Karpas-422 (cell line): ENCODE results near the gene SCGB1D1. TPM values are rescaled to one million over a fixed set of nuclear protein-coding genes. Genes with fewer than 3 reads are reported as not detected.

ENCODE experiments used
- DNase-seq: peaks from one replicate; pipeline ENCODE4 v3.0.0-alpha.2; 2015
- H2AFZ ChIP-seq: fragments of 200-600 bp; sonication (generic); 2 replicates; pipeline ENCODE4 v1.6.1; 2014; ENCODE audit warnings: antibody characterized with exemption, low read length, mixed read lengths
- H3K27ac ChIP-seq: fragments of 200-600 bp; sonication (generic); 2 replicates; pipeline ENCODE4 v1.5.1; 2014; ENCODE audit warnings: mild to moderate bottlenecking, low read length, moderate library complexity
- H3K27me3 ChIP-seq: fragments of 200-600 bp; sonication (generic); 2 replicates; pipeline ENCODE4 v1.6.1; 2014; ENCODE audit warnings: low read length, mixed read lengths
- H3K36me3 ChIP-seq: fragments of 200-600 bp; sonication (generic); 2 replicates; pipeline ENCODE4 v1.6.1; 2014; ENCODE audit warnings: low read length, mixed read lengths; ENCODE audit not compliant: insufficient read depth
- H3K4me1 ChIP-seq: fragments of 200-600 bp; sonication (generic); 2 replicates; pipeline ENCODE4 v1.6.1; 2014; ENCODE audit warnings: mild to moderate bottlenecking, low read length, mixed read lengths
- H3K4me2 ChIP-seq: fragments of 200-600 bp; sonication (generic); 2 replicates; pipeline ENCODE4 v1.6.1; 2014; ENCODE audit warnings: low read length, low read depth, mild to moderate bottlenecking; ENCODE audit not compliant: poor library complexity, severe bottlenecking
- H3K4me3 ChIP-seq: fragments of 200-600 bp; sonication (generic); 2 replicates; pipeline ENCODE4 v1.5.1; 2014; ENCODE audit warnings: mild to moderate bottlenecking, antibody characterized with exemption, low read length, mixed read lengths
- H3K79me2 ChIP-seq: fragments of 200-600 bp; sonication (generic); 2 replicates; pipeline ENCODE4 v1.6.1; 2014; ENCODE audit warnings: mild to moderate bottlenecking, low read length, mixed read lengths
- H3K9ac ChIP-seq: fragments of 200-600 bp; sonication (generic); 2 replicates; pipeline ENCODE4 v1.6.0; 2014; ENCODE audit warnings: low read length
- H3K9me2 ChIP-seq: fragments of 200-600 bp; sonication (generic), shearing (Covaris generic); replicated peaks from 2 replicates; pipeline ENCODE4 v1.6.0; 2014; ENCODE audit warnings: mild to moderate bottlenecking, low read length, moderate library complexity; ENCODE audit not compliant: insufficient read depth
- H3K9me3 ChIP-seq: fragments of 300-700, 200-600 bp; sonication (generic); 2 replicates; pipeline ENCODE4 v1.6.1; 2014; ENCODE audit warnings: low read length, mixed read lengths
- H4K20me1 ChIP-seq: fragments of 200-600 bp; sonication (generic); 2 replicates; pipeline ENCODE4 v1.6.1; 2014; ENCODE audit warnings: mild to moderate bottlenecking, antibody characterized with exemption, low read length, low read depth; ENCODE audit not compliant: insufficient read depth
- total RNA-seq: library from RNA; depleted of rRNA; stranded (reverse); fragments of >200 nt; shearing (Covaris generic); gene quantifications from 2 replicates; pipeline ENCODE4 v1.2.3, GENCODE V29; 2014; ENCODE audit warnings: low replicate concordance

SCGB1D1 gene
- total RNA-seq, 1 experiment from 2014 or later = not detected

DNA sequence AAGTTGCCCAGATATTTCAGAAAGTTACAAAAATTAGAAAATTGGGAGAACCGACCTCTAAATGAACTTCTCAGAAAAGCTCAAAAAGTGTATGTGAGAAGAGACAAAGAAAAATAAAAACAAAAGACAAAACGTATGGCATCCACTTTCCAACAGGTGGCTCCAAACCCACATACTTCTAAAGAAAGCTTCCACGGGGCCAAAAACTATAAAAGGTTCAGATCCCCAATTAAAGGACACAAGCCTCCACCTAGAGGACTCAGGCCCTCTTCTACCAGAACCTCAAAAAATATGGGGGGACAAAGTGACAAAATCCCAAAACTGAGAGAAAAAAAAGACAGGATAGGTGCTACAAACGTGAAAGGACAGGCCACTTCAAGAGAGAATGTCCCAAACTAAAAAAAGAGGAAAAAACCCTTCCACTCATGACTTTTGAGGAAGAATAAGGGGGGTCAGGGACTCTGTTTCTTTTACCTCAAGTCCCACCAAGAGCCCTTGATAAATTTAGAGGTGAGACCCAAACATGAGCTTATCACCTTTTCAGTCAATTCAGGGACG lies 27.3 kb downstream of the SCGB1D1 start:
- H3K4me1 ChIP-seq = no peaks in the 10 kb centered on the region
- H3K9ac ChIP-seq = no peak overlapping the region
- H3K36me3 ChIP-seq = no peaks in the 10 kb centered on the region
- peaks cover 4% of the 10 kb centered on the region; the same call in 1 of the 2 replicates for H3K9me3 ChIP-seq
- no peak overlapping the region for H2AFZ ChIP-seq
- no peaks in the 10 kb centered on the region for H3K9me2 ChIP-seq
- no peaks in the 10 kb centered on the region for H3K79me2 ChIP-seq
- H3K27ac ChIP-seq = no peak overlapping the region
- no peak overlapping the region for H3K4me2 ChIP-seq
- H3K27me3 ChIP-seq = no peaks in the 10 kb centered on the region
- H3K4me3 ChIP-seq = no peak overlapping the region
- DNase-seq = peak; percentile 58
- H4K20me1 ChIP-seq = no peaks in the 10 kb centered on the region

DNA sequence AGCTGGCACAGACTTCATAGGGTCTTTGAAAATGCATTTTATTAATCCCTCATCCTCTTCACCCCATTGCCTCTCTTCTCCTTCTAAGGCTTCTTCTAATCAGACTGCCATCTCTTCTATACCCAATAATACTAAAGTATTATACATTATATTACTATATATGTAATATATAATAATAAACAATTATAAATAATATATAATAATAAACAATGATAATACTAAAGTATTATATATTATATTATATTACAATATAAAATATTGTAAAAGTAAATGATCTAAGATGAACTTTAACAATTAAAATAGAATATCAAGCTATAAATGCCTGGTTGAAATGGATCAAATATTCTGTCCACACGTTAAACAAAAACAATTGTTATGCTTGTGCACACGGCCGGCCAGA lies 31.5 kb downstream of the SCGB1D1 start:
- Histone ChIP-seq H3K4me3 (no peak overlapping the region), H3K4me2 (no peak overlapping the region), H3K4me1 (no peaks in the 10 kb centered on the region), H3K27me3 (no peaks in the 10 kb centered on the region), H3K9ac (no peak overlapping the region), H3K79me2 (no peaks in the 10 kb centered on the region), H3K9me2 (no peaks in the 10 kb centered on the region), H2AFZ (no peak overlapping the region), H4K20me1 (no peaks in the 10 kb centered on the region), H3K9me3 (peaks cover 22% of the 10 kb centered on the region), H3K36me3 (no peaks in the 10 kb centered on the region), H3K27ac (no peak overlapping the region)
- no peak for DNase-seq

DNA sequence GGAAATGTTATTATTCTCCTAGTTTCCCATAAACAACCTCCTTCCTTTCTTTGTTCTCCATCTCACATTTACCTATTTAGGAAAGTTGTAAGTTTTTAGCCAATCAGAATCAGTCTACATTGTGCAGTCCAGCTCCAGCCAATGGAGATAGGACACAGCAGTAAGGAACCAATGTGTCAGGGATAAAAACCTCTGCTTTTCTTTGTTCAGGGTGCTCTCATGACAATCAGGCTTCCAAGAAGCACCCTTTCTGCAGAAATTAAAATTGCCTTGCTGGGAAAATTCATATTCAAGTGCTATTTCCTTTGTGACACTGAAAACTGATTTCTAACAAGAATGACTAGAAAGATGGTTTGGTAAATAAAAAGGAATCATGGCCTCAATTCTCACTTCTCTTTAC lies 33.1 kb downstream of the SCGB1D1 start:
- no peaks in the 10 kb centered on the region for H3K9me2 ChIP-seq
- H3K36me3 ChIP-seq = no peaks in the 10 kb centered on the region
- H3K4me2 ChIP-seq = no peak overlapping the region
- H3K4me1 ChIP-seq = no peaks in the 10 kb centered on the region
- DNase-seq = no peak
- H3K9me3 ChIP-seq = peaks cover 22% of the 10 kb centered on the region
- H3K27me3 ChIP-seq = no peaks in the 10 kb centered on the region
- no peaks in the 10 kb centered on the region for H3K79me2 ChIP-seq
- no peak overlapping the region for H3K27ac ChIP-seq
- no peaks in the 10 kb centered on the region for H4K20me1 ChIP-seq
- no peak overlapping the region for H3K4me3 ChIP-seq
- no peak overlapping the region for H3K9ac ChIP-seq
- no peak overlapping the region for H2AFZ ChIP-seq

DNA sequence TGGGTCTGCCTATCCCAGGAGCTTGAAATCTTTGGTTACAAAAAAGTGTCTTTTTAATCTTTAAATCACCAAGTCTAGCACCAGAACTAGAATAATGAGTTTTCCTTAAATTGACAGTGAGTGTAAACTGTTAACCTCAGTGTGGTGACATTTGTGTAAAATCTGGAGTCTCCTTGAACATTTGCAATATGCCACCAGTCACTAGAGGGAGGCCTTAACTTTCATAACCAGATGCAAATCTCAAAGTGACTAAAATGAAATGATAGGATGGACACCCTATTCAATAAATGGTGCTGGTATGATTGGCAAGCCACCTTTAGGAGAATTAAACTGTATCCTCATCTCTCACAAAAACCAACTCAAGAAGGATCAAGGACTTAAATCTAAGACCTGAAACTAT lies 43.7 kb downstream of the SCGB1D1 start:
- Histone ChIP-seq H2AFZ (no peak overlapping the region), H3K79me2 (no peaks in the 10 kb centered on the region), H3K4me2 (no peak overlapping the region), H3K36me3 (no peaks in the 10 kb centered on the region), H3K27ac (no peak overlapping the region), H3K4me1 (no peaks in the 10 kb centered on the region), H3K9me2 (no peaks in the 10 kb centered on the region), H3K4me3 (no peak overlapping the region), H3K9me3 (no peaks in the 10 kb centered on the region), H3K9ac (no peak overlapping the region), H4K20me1 (no peaks in the 10 kb centered on the region), H3K27me3 (no peaks in the 10 kb centered on the region)
- peak; percentile 56 for DNase-seq

DNA sequence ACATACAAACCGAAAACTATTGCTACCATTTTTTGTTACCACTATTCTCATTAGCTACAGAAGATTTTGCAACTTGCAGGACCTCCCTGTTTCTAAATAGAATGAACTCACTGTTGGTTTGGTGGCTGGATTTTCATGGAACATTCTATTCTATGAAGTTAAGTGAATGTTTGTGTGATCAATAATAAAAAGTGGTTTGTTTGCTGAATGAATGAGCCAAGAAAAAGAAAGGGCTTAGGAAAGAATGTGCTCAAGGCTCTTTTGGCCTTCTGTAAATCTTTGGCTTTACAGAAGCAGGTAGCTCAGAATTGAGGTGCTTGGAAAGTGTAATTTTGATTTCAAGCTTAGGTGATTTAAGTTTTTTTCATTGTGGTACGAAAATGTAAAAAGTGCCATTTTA lies 46.2 kb downstream of the SCGB1D1 start:
- no peak for DNase-seq
- H3K27me3 ChIP-seq = no peaks in the 10 kb centered on the region
- no peak overlapping the region for H3K27ac ChIP-seq
- H3K9me3 ChIP-seq = no peaks in the 10 kb centered on the region
- no peaks in the 10 kb centered on the region for H3K9me2 ChIP-seq
- H3K79me2 ChIP-seq = no peaks in the 10 kb centered on the region
- H3K9ac ChIP-seq = no peak overlapping the region
- no peaks in the 10 kb centered on the region for H3K4me1 ChIP-seq
- H3K36me3 ChIP-seq = no peaks in the 10 kb centered on the region
- no peaks in the 10 kb centered on the region for H4K20me1 ChIP-seq
- no peak overlapping the region for H3K4me2 ChIP-seq
- H2AFZ ChIP-seq = no peak overlapping the region
- H3K4me3 ChIP-seq = no peak overlapping the region

DNA sequence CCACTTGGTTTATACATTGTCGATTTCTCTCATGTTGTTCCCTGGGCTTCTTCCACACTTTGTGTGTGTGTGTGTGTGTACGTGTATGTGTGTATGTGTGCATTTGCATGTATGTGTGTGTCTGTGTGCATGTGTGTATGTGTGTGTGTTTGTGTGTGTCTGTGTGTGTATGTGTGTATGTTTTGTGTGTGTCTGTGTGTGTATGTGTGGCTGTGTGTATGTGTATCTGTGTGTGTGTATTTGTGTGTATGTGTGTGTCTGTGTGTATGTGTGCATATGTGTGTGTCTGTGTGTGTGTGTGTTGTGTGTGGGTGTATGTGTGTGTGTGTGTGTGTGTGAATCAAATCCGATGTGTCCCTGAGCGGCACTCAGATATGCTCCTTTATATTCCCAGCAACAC lies 47.5 kb downstream of the SCGB1D1 start:
- Histone ChIP-seq H4K20me1 (no peaks in the 10 kb centered on the region), H3K79me2 (no peaks in the 10 kb centered on the region), H2AFZ (no peak overlapping the region), H3K9me3 (no peaks in the 10 kb centered on the region), H3K4me2 (no peak overlapping the region), H3K4me3 (no peak overlapping the region), H3K4me1 (no peaks in the 10 kb centered on the region), H3K9me2 (no peaks in the 10 kb centered on the region), H3K27me3 (no peaks in the 10 kb centered on the region), H3K27ac (no peak overlapping the region), H3K36me3 (no peaks in the 10 kb centered on the region), H3K9ac (no peak overlapping the region)
- DNase-seq = no peak

DNA sequence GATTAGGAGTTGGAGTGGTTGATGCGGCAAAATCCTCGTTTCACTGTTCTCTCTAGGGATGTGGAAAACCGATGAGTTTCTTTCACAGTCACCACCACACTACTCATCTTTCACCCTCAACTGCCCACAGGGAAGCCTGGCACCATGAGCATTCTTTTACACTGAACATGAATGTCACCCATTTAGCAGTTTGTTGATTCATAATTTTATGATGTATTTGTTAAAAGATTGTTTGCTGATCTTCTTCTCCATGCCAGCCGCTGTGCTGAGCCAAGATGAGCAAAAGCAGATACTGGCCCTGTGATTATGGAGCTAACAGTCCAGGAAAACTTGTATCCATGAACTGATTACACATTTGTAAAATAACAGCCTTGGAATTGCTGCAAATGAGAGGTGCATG lies 48.1 kb downstream of the SCGB1D1 start:
- H3K79me2 ChIP-seq = no peaks in the 10 kb centered on the region
- no peak overlapping the region for H2AFZ ChIP-seq
- DNase-seq = no peak
- H3K9me2 ChIP-seq = no peaks in the 10 kb centered on the region
- no peak overlapping the region for H3K9ac ChIP-seq
- no peak overlapping the region for H3K4me3 ChIP-seq
- no peak overlapping the region for H3K27ac ChIP-seq
- H3K4me1 ChIP-seq = no peaks in the 10 kb centered on the region
- no peaks in the 10 kb centered on the region for H4K20me1 ChIP-seq
- no peaks in the 10 kb centered on the region for H3K27me3 ChIP-seq
- no peaks in the 10 kb centered on the region for H3K36me3 ChIP-seq
- H3K4me2 ChIP-seq = no peak overlapping the region
- no peaks in the 10 kb centered on the region for H3K9me3 ChIP-seq

DNA sequence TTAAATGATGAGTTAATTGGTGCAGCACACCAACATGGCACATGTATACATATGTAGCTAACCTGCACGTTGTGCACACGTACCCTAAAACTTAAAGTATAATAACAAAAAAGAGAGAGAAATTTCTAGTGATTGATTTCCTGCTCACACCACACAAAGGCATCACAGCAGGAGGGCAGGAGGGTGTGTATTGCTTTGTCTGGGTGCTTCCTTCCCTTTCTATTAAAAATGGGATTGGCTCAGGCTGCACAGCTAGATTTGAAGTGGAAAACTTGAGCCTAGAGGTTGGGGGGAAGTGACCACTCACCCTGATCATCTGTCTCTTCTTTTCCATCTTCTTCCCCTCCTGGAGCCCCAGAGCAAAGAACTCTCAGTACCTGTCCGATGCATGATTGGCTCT lies 51.1 kb downstream of the SCGB1D1 start:
- no peaks in the 10 kb centered on the region for H3K4me1 ChIP-seq
- H2AFZ ChIP-seq = no peak overlapping the region
- no peaks in the 10 kb centered on the region for H3K9me3 ChIP-seq
- DNase-seq = no peak
- no peak overlapping the region for H3K9ac ChIP-seq
- no peaks in the 10 kb centered on the region for H4K20me1 ChIP-seq
- no peaks in the 10 kb centered on the region for H3K27me3 ChIP-seq
- no peaks in the 10 kb centered on the region for H3K79me2 ChIP-seq
- H3K27ac ChIP-seq = no peak overlapping the region
- H3K4me2 ChIP-seq = no peak overlapping the region
- no peaks in the 10 kb centered on the region for H3K36me3 ChIP-seq
- no peak overlapping the region for H3K4me3 ChIP-seq
- no peaks in the 10 kb centered on the region for H3K9me2 ChIP-seq

DNA sequence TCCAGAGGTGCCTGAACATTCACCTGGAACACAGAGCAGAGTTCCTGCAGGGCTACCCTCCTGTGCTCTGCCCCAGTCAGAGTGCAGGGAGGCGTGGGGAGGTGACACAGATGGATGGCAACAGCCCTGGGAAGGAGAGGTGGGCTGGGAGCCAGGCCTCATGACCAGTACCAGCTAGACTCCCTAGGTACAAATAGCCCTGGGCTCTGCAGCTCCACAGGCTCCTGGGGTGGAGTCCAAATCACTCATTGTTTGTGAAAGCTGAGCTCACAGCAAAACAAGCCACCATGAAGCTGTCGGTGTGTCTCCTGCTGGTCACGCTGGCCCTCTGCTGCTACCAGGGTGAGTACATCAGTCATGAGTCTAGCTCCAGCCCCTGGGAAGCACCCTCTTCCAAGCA lies 52.0 kb downstream of the SCGB1D1 start, which contains the start of gene SCGB1D2:
TSS of gene SCGB1D2 (plus strand) at position 219 of the 400 bp plus-strand sequence. CDS start at position 288, 69 bp downstream.
- no peaks in the 10 kb centered on the region for H3K36me3 ChIP-seq
- H3K4me3 ChIP-seq = no peak within 1 kb of the TSS
- H3K27me3 ChIP-seq = no peaks in the 10 kb centered on the region
- no peak within 1 kb of the TSS for H3K27ac ChIP-seq
- no peaks in the 10 kb centered on the region for H3K9me3 ChIP-seq
- H4K20me1 ChIP-seq = no peaks in the 10 kb centered on the region
- H3K9ac ChIP-seq = no peak within 1 kb of the TSS
- no peaks in the 10 kb centered on the region for H3K79me2 ChIP-seq
- no peak for DNase-seq
- H3K4me1 ChIP-seq = no peaks in the 10 kb centered on the region
- no peak within 1 kb of the TSS for H2AFZ ChIP-seq
- no peak within 1 kb of the TSS for H3K4me2 ChIP-seq
- H3K9me2 ChIP-seq = no peaks in the 10 kb centered on the region
